Midbrain (tissue), 1 donor: Measurements from ENCODE around the gene CCDC146.
"Not testable (repeated sequence)": the region's sequence is repeated elsewhere in the genome, so short reads cannot be mapped to it uniquely, and the experiment has no call there.

Experiments used
- DNase-seq: peaks from one replicate; lab custom pipeline; 2025; lab: John Stamatoyannopoulos, UW

The CCDC146 gene

GRCh38 chr7:77246026-77246640, 123.7 kb downstream of the CCDC146 start:
- no peak for DNase-seq

GRCh38 chr7:77247206-77247850, 124.9 kb downstream of the CCDC146 start:
- DNase-seq, result peak; percentile 62

- DNase-seq, result no peak
Measured at GRCh38 chr7:77248154-77248553, 125.7 kb downstream of the CCDC146 start.

GRCh38 chr7:77252506-77252905, 130.1 kb downstream of the CCDC146 start:
- DNase-seq, result no peak

GRCh38 chr7:77253151-77253550, 130.7 kb downstream of the CCDC146 start:
- DNase-seq, result no peak

- no peak for DNase-seq
Measured at GRCh38 chr7:77254429-77254828, 132.0 kb downstream of the CCDC146 start.

GRCh38 chr7:77254915-77255314, 132.5 kb downstream of the CCDC146 start:
- no peak for DNase-seq

GRCh38 chr7:77258014-77258413, 135.6 kb downstream of the CCDC146 start:
- no peak for DNase-seq

- no peak for DNase-seq
Measured at GRCh38 chr7:77258593-77258992, 136.2 kb downstream of the CCDC146 start.

GRCh38 chr7:77262316-77262715, 139.9 kb downstream of the CCDC146 start:
- DNase-seq, result no peak

- no peak for DNase-seq
Measured at GRCh38 chr7:77265666-77266065, 143.3 kb downstream of the CCDC146 start.

GRCh38 chr7:77266291-77266794, 143.9 kb downstream of the CCDC146 start:
- DNase-seq, result no peak

GRCh38 chr7:77269360-77270093, 147.1 kb downstream of the CCDC146 start:
- no peak for DNase-seq

GRCh38 chr7:77270094-77270480, 147.7 kb downstream of the CCDC146 start:
- DNase-seq, result no peak

GRCh38 chr7:77271766-77272165, 149.4 kb downstream of the CCDC146 start:
- DNase-seq, result no peak

GRCh38 chr7:77275663-77276062, 153.2 kb downstream of the CCDC146 start:
- DNase-seq, result not testable (repeated sequence)

- no peak for DNase-seq
Measured at GRCh38 chr7:77276120-77276519, 153.7 kb downstream of the CCDC146 start.

GRCh38 chr7:77281780-77282478, 159.5 kb downstream of the CCDC146 start:
- no peak for DNase-seq

GRCh38 chr7:77282897-77283296, 160.5 kb downstream of the CCDC146 start:
- no peak for DNase-seq

- DNase-seq, result no peak
Measured at GRCh38 chr7:77284005-77284404, 161.6 kb downstream of the CCDC146 start.

- DNase-seq, result no peak
Measured at GRCh38 chr7:77284616-77285015, 162.2 kb downstream of the CCDC146 start.

- no peak for DNase-seq
Measured at GRCh38 chr7:77288676-77289320, 166.4 kb downstream of the CCDC146 start.
